HG02840 (cell line): ENCODE measurements around the gene DNMT3A.

Source experiments
- ATAC-seq: cut with Tn5 transposase; IDR thresholded peaks from one replicate; pipeline ENCODE4 v1.9.1; 2021; ENCODE audit warnings: mild to moderate bottlenecking, moderate library complexity, moderate number of reproducible peaks; ENCODE audit not compliant: unreplicated experiment, low FRiP score

DNMT3A gene

GRCh38 chr2:25246558-25247290, 95.0 kb downstream of the DNMT3A start:
- ATAC-seq = no peak

DNA sequence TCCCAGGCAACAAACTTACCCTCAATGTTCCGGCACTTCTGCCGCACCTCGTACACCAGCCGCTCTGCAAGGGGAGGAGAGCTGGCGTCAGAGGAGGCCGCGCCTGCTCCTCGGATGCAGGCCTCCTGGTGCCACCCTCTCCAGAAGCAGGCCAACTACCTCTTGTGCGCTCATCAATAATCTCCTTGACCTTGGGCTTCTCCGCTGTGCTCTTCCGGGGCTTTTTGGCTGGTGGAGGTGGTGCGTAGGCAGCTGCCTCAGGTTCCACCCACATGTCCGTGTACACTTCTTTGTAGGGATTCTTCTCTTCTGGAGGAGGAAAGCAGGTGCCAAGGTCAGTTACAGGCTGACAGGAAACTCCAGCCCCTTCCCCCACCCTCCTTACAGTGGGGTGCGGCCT, 95.7 kb downstream of the DNMT3A start:
- ATAC-seq = no peak

GRCh38 chr2:25245141-25245540, 96.6 kb downstream of the DNMT3A start:
- no peak for ATAC-seq

DNA sequence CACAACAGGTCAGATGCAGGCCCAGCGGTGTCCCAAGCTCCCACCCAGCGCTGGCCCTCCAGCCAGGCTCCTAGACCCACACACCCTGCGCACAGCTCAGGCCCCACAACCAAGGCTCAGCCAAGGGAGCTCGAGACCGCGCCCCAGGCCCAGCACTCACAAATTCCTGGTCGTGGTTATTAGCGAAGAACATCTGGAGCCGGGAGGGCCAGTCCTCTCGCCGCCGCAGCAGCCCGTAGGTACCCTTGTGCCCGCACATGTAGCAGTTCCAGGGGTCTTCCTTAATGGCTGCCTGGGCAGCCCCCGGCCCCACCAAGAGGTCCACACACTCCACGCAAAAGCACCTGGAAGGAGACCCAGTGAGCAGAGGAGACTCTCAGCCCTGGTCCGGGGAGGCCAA, 97.7 kb downstream of the DNMT3A start:
- ATAC-seq = no peak

GRCh38 chr2:25241452-25241851, 100.3 kb downstream of the DNMT3A start:
- ATAC-seq = no peak

DNA sequence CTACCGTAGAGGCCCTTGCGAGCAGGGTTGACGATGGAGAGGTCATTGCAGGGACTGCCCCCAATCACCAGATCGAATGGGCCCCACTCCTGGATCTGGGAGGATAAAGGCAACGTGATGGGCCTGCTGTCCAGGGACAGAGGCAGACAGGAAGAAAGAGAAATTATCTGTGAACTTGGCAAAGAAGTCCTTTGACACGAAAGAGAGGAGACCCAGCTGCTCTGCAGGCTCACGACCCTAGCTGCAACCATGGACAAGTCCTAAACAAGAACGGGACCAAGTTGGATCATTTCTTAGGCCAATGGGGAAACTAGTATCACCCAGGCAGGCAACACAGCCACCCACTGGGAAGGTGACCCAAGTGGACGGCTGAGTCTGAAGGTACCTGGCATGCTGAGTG, 101.1 kb downstream of the DNMT3A start:
- no peak for ATAC-seq

- ATAC-seq = no peak
Measured at GRCh38 chr2:25238920-25239319, 102.8 kb downstream of the DNMT3A start.

DNA sequence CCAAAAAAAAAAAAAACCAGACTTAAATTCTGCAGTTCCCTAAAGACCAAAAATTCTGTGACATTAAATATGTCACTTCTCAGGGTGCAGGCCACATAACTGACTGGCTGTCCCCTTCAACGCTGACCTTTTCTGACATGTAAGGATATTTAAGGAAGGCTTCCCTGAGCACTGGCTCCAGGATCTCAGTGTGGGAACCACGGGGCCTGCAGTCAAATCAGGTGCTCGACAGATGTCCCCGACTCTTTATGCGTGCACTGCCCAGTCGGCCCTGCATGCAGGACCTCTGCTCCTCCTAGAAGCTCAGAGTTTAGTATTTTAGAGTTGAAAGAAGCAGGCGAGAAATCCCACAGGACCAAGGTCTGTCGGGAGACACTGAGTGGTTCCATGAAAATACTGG, 104.0 kb downstream of the DNMT3A start:
- ATAC-seq = no peak

DNA sequence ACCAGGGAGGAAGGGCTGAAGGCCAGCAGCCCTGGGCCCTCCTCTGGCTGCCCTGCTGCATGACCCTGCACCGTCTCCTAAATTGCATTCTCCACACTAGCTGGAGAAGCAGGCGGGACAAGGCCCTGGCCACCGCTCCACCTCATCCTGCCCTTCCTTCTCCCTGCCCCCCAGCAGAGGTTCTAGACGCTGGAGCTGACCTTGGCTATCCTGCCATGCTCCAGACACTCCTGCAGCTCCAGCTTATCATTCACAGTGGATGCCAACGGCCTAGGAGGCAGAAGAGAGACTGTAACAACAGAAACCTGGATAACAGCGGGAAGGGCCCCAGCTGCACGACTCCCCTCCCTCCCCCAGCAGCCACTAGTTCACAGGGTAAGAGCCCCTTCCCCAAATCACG, 105.0 kb downstream of the DNMT3A start:
- ATAC-seq = no peak

GRCh38 chr2:25234738-25235137, 107.0 kb downstream of the DNMT3A start:
- ATAC-seq = no peak

DNA sequence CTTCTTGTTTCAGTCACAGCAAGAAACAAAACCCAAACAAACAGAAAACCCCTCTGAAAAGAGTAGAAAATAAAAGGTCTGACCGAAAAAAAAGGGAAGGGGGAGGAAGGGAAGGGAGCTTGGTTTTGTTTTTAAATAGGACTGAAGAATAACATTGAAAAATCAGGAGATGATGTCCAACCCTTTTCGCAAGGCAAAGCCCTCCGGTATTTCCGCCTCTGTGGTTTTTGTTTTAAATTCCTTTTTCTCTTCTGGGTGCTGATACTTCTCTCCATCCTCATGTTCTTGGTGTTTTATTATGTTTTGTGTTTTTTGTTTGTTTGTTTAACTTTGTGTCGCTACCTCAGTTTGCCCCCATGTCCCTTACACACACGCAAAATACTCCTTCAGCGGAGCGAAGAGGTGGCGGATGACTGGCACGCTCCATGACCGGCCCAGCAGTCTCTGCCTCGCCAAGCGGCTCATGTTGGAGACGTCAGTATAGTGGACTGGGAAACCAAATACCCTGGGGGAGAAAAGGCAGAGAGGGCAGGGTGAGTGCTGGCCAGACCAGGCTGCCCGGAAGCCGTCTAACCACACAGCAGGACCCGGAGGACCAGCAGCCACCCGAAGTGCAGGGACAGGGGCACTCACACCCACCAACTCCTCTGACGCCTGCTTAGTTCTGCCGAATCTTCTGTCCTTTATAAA, 107.7 kb downstream of the DNMT3A start:
- no peak for ATAC-seq

DNA sequence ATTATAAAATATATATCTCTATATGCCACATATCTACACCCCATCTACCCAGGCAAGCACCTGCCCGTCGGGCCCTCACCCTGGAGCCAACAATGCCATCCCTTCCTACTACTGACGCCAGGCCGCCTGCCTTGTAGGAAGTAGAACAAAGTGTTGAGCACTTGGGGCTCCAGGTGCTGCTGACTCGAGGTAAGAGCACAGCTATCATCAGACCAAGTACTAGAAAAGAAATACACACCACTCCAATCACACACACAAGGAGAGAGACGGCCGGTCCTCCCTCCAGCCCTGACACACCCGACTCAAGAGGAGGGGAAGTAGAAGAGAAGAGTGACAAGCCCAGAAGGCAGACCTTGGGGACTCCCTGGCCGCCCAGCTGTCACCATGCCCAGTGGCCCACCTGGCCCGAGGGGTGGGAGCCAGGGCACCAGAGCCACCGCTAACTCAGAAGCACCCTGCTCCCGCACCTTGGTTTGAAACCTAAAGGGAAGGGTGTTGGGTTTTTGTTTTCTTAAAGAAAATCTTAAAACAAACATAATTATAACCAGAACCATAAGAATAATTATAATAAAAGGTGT, 109.4 kb downstream of the DNMT3A start:
- no peak for ATAC-seq

- no peak for ATAC-seq
Measured at GRCh38 chr2:25230948-25231311, 110.8 kb downstream of the DNMT3A start.

DNA sequence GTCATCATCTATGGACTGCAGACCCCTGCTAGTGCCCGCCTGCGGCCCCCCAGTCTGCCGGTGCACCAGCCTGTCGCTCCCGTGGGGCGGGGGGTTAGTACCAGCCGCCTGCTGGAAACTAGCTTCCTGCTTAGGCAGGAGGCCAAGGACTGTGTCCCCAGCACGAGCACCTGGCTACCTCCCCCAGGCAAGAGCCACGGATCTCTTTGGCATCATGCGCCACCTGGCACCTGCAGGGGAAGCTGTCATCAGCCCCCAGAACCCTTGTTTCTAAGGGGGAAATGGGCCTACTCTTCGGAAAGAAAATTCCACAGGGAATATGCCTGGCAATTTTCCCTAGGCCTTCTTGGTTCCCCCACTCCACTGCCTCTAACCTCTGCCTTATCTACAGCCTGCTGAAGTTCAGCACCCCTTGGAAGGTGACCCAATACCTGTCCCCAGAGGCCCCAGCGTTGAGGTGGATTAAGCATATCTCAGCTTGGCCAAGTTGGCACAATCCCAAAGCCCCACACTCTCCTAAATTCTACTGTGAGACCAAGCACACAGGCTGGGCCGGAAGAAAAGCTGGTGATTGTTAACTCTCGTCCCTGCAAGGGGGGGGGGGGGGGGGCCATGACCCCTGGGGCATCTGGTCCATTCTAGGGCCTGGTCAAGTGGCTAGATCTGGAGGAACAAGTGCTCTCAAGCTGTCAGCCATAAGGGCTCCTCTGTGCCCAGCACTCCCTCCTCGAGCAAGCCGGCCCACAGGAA, 111.4 kb downstream of the DNMT3A start:
- no peak for ATAC-seq

- no peak for ATAC-seq
Measured at GRCh38 chr2:25229279-25230197, 112.2 kb downstream of the DNMT3A start.

- no peak for ATAC-seq
Measured at GRCh38 chr2:25228848-25229278, 112.9 kb downstream of the DNMT3A start.

GRCh38 chr2:25227576-25227975, 114.1 kb downstream of the DNMT3A start:
- no peak for ATAC-seq

- no peak for ATAC-seq
Measured at GRCh38 chr2:25226827-25227226, 114.9 kb downstream of the DNMT3A start.

- no peak for ATAC-seq
Measured at GRCh38 chr2:25222477-25223121, 119.1 kb downstream of the DNMT3A start.

DNA sequence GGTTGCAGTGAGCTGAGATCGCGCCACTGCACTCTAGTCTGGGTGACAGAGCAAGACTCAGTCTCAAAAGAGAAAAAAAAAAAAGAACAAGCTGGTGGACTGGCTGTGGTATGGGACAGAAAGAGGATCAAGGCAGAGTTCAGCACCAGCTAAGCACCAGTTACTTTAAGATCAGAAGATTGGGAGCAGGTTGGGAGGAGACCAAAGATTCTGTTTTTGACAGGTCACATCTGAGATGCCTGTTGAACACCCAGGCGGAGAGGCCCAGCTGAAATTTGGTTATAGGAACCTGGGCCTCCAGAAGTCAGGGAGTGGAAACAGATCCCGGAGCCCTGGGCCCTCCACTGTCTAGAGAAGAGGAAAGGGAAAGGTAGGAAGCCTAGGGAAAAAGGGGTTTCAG, 120.1 kb downstream of the DNMT3A start:
- ATAC-seq = no peak
